ENCODE data around the gene METRNL.
"Not testable (repeated sequence)": the region's sequence is repeated elsewhere in the genome, so short reads cannot be mapped to it uniquely, and the experiment has no call there.

METRNL gene

DNA sequence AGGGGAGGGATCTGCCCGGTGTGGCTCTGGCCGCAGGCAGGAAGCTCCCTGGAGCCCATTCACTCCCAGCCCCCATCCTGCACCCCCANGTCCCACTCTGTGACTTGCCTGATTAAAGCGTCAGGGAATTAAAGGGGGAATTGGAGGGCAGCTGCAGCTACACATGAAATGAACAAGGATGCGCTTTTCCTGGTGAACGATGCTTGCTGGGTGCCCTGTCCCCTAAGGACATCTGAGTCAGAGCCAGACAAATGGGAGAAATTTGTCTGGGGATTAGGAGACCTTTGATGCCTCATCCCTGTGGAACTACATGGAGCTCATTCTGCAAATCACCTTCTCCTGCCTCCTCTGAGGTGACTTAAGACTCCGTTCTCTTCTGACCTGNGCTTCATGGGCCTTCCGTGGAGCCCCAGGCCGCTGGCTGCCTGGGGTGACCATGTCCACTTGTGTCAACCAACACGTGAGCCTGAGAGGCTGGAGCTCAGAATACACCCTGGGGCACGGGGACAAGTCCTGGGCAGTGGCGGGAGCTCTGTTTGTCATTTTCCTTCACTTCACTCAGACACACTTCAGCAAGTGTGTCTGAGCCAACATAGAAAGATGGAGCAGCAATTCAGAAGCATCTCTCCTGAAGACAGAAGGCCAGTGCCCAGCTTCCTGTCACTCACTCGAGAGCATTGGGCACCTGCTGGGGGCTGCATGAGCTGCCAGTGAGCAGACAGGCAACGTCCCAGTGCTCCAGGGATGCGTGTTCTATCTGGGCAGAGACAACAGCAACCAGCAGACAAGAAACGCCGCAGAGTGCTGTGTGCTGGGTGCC, 54.1 kb downstream of the METRNL start:
- no peak overlapping the region for H3K27ac ChIP-seq
- TF ChIP-seq ZFX (IDR thresholded peaks at IDR 0.05; ENCODE audit: borderline replicate concordance) (no peak), CTCF (IDR thresholded peaks at IDR 0.05) (no peak)

DNA sequence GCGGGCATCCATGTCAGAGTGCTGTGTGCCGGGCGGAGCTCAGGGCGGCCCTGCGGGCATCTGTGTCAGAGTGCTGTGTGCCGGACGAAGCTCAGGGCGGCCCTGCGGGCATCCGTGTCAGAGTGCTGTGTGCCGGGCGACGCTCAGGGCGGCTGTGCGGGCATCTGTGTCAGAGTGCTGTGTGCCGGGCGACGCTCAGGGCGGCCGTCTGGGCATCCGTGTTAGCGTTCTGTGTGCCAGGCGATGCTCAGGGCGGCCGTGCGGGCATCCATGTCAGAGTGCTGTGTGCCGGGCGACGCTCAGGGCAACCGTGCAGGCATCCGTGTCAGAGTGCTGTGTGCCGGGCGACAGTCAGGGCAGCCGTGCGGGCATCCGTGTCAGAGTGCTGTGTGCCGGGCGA, 55.0 kb downstream of the METRNL start:
- H3K27ac ChIP-seq, result not testable (repeated sequence)

- TF ChIP-seq CTCF (IDR thresholded peaks at IDR 0.05) (no peak), ZFX (IDR thresholded peaks at IDR 0.05; ENCODE audit: borderline replicate concordance) (no peak)
- no peak overlapping the region for H3K27ac ChIP-seq
Measured at GRCh38 chr17:83135692-83136091, 56.3 kb downstream of the METRNL start.

GRCh38 chr17:83136156-83136555, 56.7 kb downstream of the METRNL start:
- TF ChIP-seq ZFX (IDR thresholded peaks at IDR 0.05; ENCODE audit: borderline replicate concordance) (no peak), CTCF (IDR thresholded peaks at IDR 0.05) (no peak)
- no peak overlapping the region for H3K27ac ChIP-seq

DNA sequence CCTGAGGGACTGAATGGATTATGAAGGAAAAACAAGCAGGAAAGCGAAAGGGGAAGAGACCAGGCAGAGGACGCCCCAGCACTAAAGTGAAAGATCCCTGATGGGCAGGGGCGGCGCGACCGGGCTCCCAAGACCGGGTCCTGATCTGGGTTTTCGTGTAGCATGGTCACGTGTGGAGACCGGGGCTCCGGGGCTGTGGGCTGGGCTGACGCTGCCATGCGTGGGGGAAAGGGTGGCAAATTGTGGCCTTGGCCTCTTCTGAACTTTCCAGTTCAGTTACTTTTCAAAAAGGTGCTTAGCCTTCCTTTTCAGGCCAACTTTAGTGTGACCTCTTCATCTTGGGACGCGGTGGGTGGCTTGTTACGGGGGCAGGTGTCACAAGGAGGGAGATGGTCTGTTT, 57.5 kb downstream of the METRNL start:
- H3K27ac ChIP-seq, result no peak overlapping the region
- TF ChIP-seq ZFX (IDR thresholded peaks at IDR 0.05; ENCODE audit: borderline replicate concordance) (no peak), CTCF (IDR thresholded peaks at IDR 0.05) (no peak)

DNA sequence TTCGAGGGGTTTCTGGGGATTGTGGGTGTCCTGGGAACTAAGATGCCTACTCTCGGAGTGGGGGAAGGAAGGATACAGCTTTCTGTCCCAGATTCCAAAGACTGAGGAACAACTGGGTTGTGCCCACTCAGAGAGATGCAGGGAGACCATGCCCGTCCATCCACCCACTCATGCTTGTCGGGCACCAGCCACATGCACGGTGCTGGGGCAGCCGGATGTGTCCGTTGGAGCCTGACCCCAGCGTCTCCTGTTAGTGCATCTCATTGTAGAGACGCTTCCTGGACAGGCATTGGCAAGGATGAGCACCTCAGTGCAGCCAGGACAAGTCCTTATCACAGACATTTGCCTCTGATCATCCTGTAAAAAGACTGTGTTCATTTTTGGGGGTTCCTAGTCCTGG, 58.1 kb downstream of the METRNL start:
- no peak overlapping the region for H3K27ac ChIP-seq
- TF ChIP-seq CTCF (IDR thresholded peaks at IDR 0.05) (no peak), ZFX (IDR thresholded peaks at IDR 0.05; ENCODE audit: borderline replicate concordance) (no peak)

DNA sequence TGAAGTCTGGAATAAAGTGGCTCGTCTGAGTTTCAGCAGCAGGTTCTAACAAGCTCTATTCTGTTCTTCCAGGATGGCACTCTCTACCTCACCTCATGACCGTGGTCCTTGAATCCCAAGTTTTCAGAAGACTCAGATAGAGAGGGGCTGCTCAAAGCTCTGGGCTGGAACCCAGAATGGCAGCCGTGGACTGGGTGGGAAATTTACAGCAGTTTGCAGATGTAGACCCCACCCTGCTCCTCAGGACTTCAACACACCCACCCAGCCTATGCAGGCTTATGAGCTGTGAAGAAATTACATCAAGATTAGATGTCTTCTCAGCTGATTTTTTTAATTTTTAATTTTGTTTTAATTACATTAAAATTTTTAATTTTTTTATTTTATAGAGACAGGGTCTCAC, 59.4 kb downstream of the METRNL start:
- H3K27ac ChIP-seq, result no peak overlapping the region
- TF ChIP-seq CTCF (IDR thresholded peaks at IDR 0.05), result no peak
- no peak for TF ChIP-seq ZFX (IDR thresholded peaks at IDR 0.05; ENCODE audit: borderline replicate concordance)

DNA sequence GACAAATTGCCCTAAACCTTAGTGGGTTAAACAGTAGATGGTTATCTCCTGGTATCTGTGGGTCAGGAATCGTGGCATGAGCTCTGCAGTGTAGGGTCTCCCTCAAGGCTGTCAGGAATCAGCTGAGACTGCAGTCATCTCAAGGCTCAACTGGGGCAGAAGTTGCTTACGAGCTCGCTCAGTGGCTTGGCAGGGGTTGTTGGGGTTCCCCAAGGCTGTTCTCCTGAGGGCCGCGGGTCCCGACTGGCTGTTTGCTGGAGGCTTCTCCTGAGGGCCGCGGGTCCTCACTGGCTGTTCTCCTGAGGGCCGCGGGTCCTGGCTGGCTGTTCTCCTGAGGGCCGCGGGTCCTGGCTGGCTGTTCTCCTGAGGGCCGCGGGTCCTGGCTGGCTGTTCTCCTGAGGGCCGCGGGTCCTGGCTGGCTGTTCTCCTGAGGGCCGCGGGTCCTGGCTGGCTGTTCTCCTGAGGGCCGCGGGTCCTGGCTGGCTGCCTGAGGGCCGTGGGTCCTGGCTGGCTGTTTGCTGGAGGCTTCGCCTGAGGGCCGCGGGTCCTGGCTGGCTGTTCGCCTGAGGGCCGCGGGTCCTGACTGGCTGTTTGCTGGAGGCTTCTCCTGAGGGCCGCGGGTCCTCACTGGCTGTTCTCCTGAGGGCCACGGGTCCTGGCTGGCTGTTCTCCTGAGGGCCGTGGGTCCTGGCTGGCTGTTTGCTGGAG, 60.3 kb downstream of the METRNL start:
- not testable (repeated sequence) for H3K27ac ChIP-seq

GRCh38 chr17:83140249-83140566, 60.8 kb downstream of the METRNL start:
- H3K27ac ChIP-seq, result not testable (repeated sequence)

Data from 22Rv1 (cell line).